HepG2 (cell line): ENCODE results near the gene STBD1. TPM values are rescaled to one million over a fixed set of nuclear protein-coding genes. Genes with fewer than 3 reads are reported as not detected.
A peak's percentile ranks its signal among the peaks of the same experiment; 100 is the strongest.
"Not testable (repeated sequence)": the region's sequence is repeated elsewhere in the genome, so short reads cannot be mapped to it uniquely, and the experiment has no call there.

Experiments used
- ATAC-seq: fragments of 200-7000 bp; cut with Tn5 transposase; 3 replicates; pipeline ENCODE4 v1.9.1; 2020; ENCODE audit warnings: mild to moderate bottlenecking, moderate library complexity
- BruUV-seq: library from RNA; stranded (reverse); fragments of 400-500 nt; replicated peaks from 2 replicates; lab custom pipeline; 2021; lab: Mats Ljungman, UMichigan
- CTCF ChIA-PET: fragments of 300-600 bp; formaldehyde crosslinking; extraction: SDS; loops from one replicate; lab custom pipeline; 2021; ENCODE audit warnings: low total read pairs, inconsistent platforms, low intra/inter-chr PET ratio; lab: Yijun Ruan, JAX
- POLR2A ChIA-PET: fragments of 350-600 bp; sonication (Branson Sonifier 250); formaldehyde crosslinking; loops from one replicate; lab custom pipeline; 2020; ENCODE audit warnings: antibody characterized with exemption, inconsistent platforms; lab: Yijun Ruan, JAX
- DNase-seq: peaks from one replicate; pipeline ENCODE4 v3.0.0-alpha.2; 2015; ENCODE audit warnings: low spot score
- FAIRE-seq: peaks from 3 replicates; lab custom pipeline; 2011; peaks lifted over from hg19 to GRCh38; lab: Jason Lieb, UNC
- H2AFZ ChIP-seq: one replicate; pipeline ENCODE4 v1.6.1; 2011; ENCODE audit warnings: low read length, inconsistent platforms
- H3K27ac ChIP-seq: fragments of 300-600 bp; 3 replicates; pipeline ENCODE4 v1.8.0; 2011; ENCODE audit warnings: mixed run types, mild to moderate bottlenecking, mixed read lengths, low read length, inconsistent platforms; ENCODE audit not compliant: insufficient read depth; ENCODE audit errors: extremely low read length
- H3K27me3 ChIP-seq, 2 experiments: fragments of 200-600 bp in 1 of 2; 2 replicates in 1 of 2; 3 replicates in 1 of 2; pipeline versions ENCODE4 v1.6.0 to v1.8.0; 2011; ENCODE audit warnings: low read length in 2 of 2, mild to moderate bottlenecking in 2 of 2, moderate library complexity in 2 of 2, inconsistent platforms in 1 of 2; ENCODE audit not compliant: insufficient read depth in 2 of 2, control insufficient read depth in 1 of 2
- H3K36me3 ChIP-seq, 2 experiments: fragments of 200-600 bp in 1 of 2; replicated peaks in 1 of 2; 2 replicates in 1 of 2; 3 replicates in 1 of 2; pipeline versions ENCODE4 v1.5.1 to v1.8.0; 2011; ENCODE audit warnings: low read length in 2 of 2, inconsistent platforms in 1 of 2; ENCODE audit not compliant: insufficient read depth in 2 of 2, control insufficient read depth in 1 of 2
- H3K4me1 ChIP-seq: 2 replicates; pipeline ENCODE4 v1.5.1; 2012; ENCODE audit warnings: low read length, inconsistent platforms; ENCODE audit not compliant: insufficient read depth
- H3K4me2 ChIP-seq: 2 replicates; pipeline ENCODE4 v1.6.0; 2011; ENCODE audit warnings: low read depth, low read length, inconsistent platforms
- H3K4me3 ChIP-seq, 3 experiments: fragments of 200-600 bp in 1 of 3; sonication (generic), shearing (Covaris generic) in 1 of 3; replicated peaks in 1 of 3; 2 replicates each; pipeline ENCODE4 v1.5.1; 2011 to 2016; ENCODE audit warnings: low read length in 3 of 3, inconsistent platforms in 2 of 3, low read depth in 2 of 3, mild to moderate bottlenecking in 2 of 3, control low read depth in 1 of 3, mixed read lengths in 1 of 3; ENCODE audit not compliant: insufficient read depth in 1 of 3
- H3K79me2 ChIP-seq: one replicate; pipeline ENCODE4 v1.6.1; 2011; ENCODE audit warnings: low read length, inconsistent platforms; ENCODE audit not compliant: insufficient read depth
- H3K9ac ChIP-seq: 2 replicates; pipeline ENCODE4 v1.6.0; 2011; ENCODE audit warnings: mild to moderate bottlenecking, low read depth, low read length, inconsistent platforms; ENCODE audit not compliant: insufficient read depth
- H3K9me3 ChIP-seq: 2 replicates; pipeline ENCODE4 v1.5.1; 2012; ENCODE audit warnings: mild to moderate bottlenecking, low read length
- H4K20me1 ChIP-seq: 2 replicates; pipeline ENCODE4 v1.6.0; 2011; ENCODE audit warnings: inconsistent platforms, mild to moderate bottlenecking, low read length, moderate library complexity; ENCODE audit not compliant: insufficient read depth
- RBAK ChIP-seq: sonication (generic); formaldehyde crosslinking; IDR thresholded peaks from 2 replicates; pipeline ENCODE4 v1.5.1; 2020; ENCODE audit warnings: mild to moderate bottlenecking, missing genetic modification reagents
- ZBTB43 ChIP-seq: sonication (generic); formaldehyde crosslinking; conservative IDR thresholded peaks from 2 replicates; pipeline ENCODE4 v1.4.0; 2020; ENCODE audit warnings: missing genetic modification reagents
- WGBS: methylation state at CpG from one replicate; pipeline ENCODE4 v1.1.6; 2017; ENCODE audit warnings: low lambda C conversion rate; 5-methylcytosine and 5-hydroxymethylcytosine counted together
- in situ Hi-C: cut with HindIII; loops from 2 replicates; pipeline ENCODE4 v1.10.0; 2017; ENCODE audit warnings: low pct_unique_long_range_greater_than_20kb; ENCODE audit not compliant: extremely low pct_ligation_motif_present
- intact Hi-C: fragments of 100-400 bp; cut with micrococcal nuclease; formaldehyde crosslinking; loops from one replicate; pipeline ENCODE4 v1.10.0; 2022; ENCODE audit not compliant: unreplicated experiment
- polyA plus RNA-seq, 8 experiments: library from polyadenylated mRNA; depleted of rRNA in 3 of 8; stranded (reverse) in 7 of 8; unstranded in 1 of 8; fragments of >200 nt; fragmentation: Illumina TruSeq in 4 of 8; extraction: Trizol in 4 of 8; gene quantifications; 2 replicates each; pipeline versions ENCODE4 v1.2.1 to v1.2.3, GENCODE V29; 2011 to 2016; ENCODE audit warnings: low read depth in 4 of 8, missing spikeins in 1 of 8, mixed read lengths in 1 of 8; ENCODE audit not compliant: insufficient read depth in 1 of 8
- total RNA-seq, 5 experiments: library from RNA; depleted of rRNA; stranded (reverse); fragments of >200 nt; fragmentation: Illumina TruSeq; extraction: Trizol; gene quantifications; 2 replicates each; pipeline ENCODE4 v1.2.3, GENCODE V29; 2016; ENCODE audit warnings: low read depth in 1 of 5

Gene STBD1
- total and polyA plus RNA-seq, 2 of the 13 experiments (the other 11 are each of a cell fraction or from before 2014, with no cell fraction given): 2.8 to 4.3 TPM

DNA sequence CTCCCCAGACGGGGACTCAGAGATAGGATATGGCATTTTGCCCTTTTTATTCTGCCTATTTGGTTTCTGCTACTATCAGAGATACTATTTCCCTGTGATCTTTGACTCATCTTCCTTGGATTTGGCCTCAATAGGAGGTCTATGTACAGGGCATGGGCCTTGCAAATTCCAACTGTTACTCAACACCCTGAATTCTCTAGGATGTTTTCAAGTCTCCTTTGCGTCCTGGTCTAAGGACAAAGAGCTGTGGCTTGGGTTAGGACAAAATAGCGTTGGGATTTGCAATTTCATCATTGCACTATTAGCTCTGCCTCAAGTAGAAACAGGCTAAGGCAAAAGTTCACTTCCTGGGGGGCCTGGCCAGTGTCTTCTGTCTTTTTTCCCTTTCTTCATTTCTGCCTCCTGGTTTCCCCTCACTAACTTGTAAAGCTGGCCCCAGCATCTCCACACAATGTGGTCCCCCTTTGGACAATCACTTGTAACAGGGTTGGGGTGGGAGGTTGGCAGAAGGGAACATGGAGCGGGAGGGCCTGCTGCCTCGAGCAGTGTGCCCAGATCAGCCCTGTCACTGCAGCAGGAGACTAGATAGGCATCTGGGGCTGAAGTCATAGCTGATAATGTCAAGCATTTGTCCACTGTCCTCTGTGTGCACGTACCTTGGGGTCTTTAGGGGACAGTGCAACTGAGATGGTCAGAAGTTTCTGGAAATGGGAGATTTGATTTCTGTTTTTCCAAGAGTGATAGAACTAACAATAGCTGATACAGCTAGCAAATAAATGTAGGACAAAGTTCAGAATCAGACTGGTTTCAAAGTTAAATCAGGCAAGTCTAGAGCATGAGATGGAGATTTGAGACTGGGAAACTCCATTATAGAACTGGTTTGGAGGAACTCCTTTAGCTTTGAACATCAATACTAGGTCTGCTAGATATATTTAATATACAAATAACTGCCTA is 25.8 kb upstream of the STBD1 start:
- 8% methylated on average over 6 of the region's 6 CpGs for WGBS
- Histone ChIP-seq H3K4me1 (peaks cover 38% of the 10 kb centered on the region), H2AFZ (no peak overlapping the region), H3K9ac (peak overlapping the region; percentile 3; the same call in 1 of the 2 replicates), H3K4me2 (peak overlapping the region; percentile 49; the same call in 1 of the 2 replicates), H3K4me3 (no peak overlapping the region), H3K36me3 (no peaks in the 10 kb centered on the region), H3K27ac (no peak overlapping the region), H3K79me2 (no peaks in the 10 kb centered on the region), H3K9me3 (no peaks in the 10 kb centered on the region), H3K27me3 (no peaks in the 10 kb centered on the region; a peak in 1 of 5 replicates), H4K20me1 (no peaks in the 10 kb centered on the region)
- intact Hi-C loops (no loop called here), in situ Hi-C loops (no loop called here)
- ATAC-seq: peak; percentile 80
- POLR2A ChIA-PET: interaction anchor here (0.9 to 1.1 kb wide), 3 partner anchors 8 to 26 kb away, joined by 3 to 4 read pairs (median 3); no protein-coding TSS in a partner anchor
- DNase-seq: no peak
- FAIRE-seq: no peak
- CTCF ChIA-PET: no interaction called here
- BruUV-seq: no TSS peak
- TF ChIP-seq ZBTB43 (CRISPR knock-in tag): no peak
- TF ChIP-seq RBAK (CRISPR knock-in tag): no peak

GRCh38 chr4:76281594-76281993 is 24.9 kb upstream of the STBD1 start:
- FAIRE-seq, H3K27ac ChIP-seq, H2AFZ ChIP-seq, H4K20me1 ChIP-seq, H3K4me2 ChIP-seq, H3K4me3 ChIP-seq, CTCF ChIA-PET, intact Hi-C loops, H3K27me3 ChIP-seq, in situ Hi-C loops, H3K9me3 ChIP-seq, H3K79me2 ChIP-seq, DNase-seq, H3K36me3 ChIP-seq, ATAC-seq, BruUV-seq, H3K9ac ChIP-seq: not testable (repeated sequence)
- POLR2A ChIA-PET: interaction anchor here (0.9 to 1.1 kb wide), 3 partner anchors 9 to 26 kb away, joined by 3 to 4 read pairs (median 3); no protein-coding TSS in a partner anchor
- WGBS: 6% methylated on average over 6 of the region's 6 CpGs
- peaks cover 31% of the 10 kb centered on the region for H3K4me1 ChIP-seq
